KG1 (cell line): ENCODE data around the gene NPR2.

Experiments
- DNase-seq: peaks from one replicate; lab custom pipeline; 2025; lab: John Stamatoyannopoulos, UW

The NPR2 gene

GRCh38 chr9:35763803-35764202, 27.6 kb upstream of the NPR2 start:
- no peak for DNase-seq

- DNase-seq = no peak
These were observed 24.4 kb upstream of the NPR2 start for GRCh38 chr9:35766997-35767396.

GRCh38 chr9:35767458-35767857, 23.9 kb upstream of the NPR2 start:
- no peak for DNase-seq

GRCh38 chr9:35769763-35770162, 21.6 kb upstream of the NPR2 start:
- DNase-seq = no peak

GRCh38 chr9:35771075-35771433, 20.3 kb upstream of the NPR2 start:
- DNase-seq = no peak

DNA sequence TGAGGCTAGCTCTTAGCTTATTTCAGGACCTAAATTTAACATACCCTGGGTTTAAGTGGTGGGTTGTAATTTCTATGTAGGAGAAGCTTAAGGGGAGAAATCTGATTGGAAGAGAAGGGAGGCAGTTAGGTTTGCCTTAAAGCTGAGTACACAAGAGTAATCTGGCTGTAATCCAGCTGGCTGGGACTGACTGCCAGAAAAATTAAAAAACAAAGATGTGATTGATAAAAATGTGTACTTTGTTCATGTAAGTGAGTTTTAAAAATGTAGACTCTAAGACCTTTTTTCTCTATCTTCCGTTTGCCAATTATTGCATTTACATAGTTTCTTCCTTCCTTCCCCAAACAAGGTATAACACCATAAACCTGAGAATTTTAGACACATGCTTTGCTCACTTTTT, 19.9 kb upstream of the NPR2 start:
- DNase-seq = no peak

GRCh38 chr9:35771943-35772342, 19.4 kb upstream of the NPR2 start:
- DNase-seq = no peak

DNA sequence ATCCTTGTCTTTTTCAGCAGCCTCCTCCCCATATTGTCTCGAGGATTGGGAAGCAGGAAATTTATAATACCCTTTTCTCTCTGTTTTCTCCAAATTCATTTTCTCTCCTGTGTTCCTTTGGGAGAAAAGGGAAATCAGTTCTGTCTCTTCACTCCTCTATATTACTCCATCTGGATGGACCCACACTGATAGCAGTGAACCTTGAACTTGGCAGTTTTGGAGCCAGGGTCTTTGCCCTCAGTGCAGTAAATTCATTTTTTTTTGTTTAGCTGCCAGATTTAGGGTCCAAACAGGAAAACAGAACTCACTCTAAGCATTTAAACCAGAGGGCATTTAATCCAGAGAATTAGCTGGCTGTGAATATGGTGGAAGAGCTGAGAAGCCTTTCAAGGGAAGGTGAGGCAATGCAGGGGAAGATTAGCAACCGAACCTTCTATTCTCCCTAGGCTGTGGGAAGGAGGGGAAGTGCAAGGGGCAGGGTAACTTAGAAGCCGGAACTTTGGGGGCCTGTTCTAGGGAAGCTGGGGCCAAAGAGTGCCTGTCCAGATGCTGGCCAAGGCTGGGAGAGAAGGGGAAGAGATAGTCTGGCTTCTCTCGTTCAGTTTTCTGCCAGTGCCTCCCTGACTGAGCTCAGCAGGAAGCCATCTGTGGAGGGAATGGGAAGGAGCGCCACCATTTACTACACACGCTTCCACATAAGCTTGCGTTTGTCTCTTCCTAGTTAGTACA, 16.3 kb upstream of the NPR2 start:
- DNase-seq = no peak

DNA sequence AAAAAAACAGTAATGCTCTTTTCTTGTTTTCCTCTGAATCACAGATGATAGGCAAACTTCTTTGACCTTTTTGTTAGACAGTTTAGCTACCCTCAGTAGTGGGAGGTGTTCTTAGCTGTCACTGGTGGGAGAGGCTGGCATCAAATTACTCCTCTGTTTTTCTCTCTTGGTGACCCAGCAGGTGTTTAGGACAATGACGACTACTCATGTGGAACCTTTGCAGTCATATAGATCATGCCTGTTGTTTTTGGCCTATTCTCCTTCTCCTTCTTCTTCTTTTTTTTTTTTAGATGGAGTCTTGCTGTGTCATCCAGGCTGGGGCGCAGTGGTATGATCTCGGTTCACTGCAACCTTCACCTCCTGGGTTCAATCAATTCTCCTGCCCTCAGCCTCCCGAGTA, 15.4 kb upstream of the NPR2 start:
- DNase-seq = no peak

GRCh38 chr9:35778496-35778895, 12.9 kb upstream of the NPR2 start:
- DNase-seq = no peak

DNA sequence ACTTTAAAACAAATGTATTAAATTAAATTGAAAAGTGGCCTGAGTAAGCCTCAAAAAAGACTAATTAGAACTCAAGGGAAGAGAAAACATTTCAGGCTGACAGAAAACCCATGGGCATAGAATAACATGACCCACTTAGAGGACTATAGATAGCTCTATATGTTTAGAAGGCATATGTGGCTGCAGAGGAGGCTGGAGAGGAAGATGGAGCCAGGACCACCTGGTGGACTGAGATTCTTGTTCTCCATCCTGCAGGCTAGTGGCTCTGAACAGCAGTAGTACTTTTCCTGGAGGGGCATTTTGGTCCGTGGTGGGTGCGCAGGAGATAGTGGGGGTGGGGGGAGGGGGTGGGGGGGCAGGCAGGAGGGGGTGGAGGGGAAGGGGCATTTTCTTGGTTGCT, 10.3 kb upstream of the NPR2 start:
- DNase-seq = no peak

- DNase-seq = no peak
These were observed 8.0 kb upstream of the NPR2 start for GRCh38 chr9:35783418-35783817.

DNA sequence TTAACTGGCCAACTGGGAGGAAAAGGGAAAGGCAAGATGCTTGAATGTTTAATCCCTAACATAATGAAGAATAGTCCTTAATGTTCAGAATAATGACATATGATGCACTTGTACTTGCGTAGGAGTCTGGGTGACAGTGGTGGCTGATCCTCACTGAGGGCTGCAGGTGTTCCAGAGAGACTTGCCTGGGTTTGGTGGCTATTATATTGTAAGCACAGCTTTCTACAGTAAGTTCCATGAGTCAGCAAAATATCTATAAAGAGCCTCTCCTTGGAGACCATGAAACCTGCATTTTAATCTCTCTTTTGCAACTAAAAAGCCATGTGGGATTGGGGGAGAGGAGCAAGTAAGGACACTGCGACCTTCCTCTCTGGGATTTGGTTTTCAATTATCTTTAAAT, 1.9 kb upstream of the NPR2 start:
- no peak for DNase-seq

GRCh38 chr9:35790025-35790384, 1.4 kb upstream of the NPR2 start:
- DNase-seq = no peak

DNA sequence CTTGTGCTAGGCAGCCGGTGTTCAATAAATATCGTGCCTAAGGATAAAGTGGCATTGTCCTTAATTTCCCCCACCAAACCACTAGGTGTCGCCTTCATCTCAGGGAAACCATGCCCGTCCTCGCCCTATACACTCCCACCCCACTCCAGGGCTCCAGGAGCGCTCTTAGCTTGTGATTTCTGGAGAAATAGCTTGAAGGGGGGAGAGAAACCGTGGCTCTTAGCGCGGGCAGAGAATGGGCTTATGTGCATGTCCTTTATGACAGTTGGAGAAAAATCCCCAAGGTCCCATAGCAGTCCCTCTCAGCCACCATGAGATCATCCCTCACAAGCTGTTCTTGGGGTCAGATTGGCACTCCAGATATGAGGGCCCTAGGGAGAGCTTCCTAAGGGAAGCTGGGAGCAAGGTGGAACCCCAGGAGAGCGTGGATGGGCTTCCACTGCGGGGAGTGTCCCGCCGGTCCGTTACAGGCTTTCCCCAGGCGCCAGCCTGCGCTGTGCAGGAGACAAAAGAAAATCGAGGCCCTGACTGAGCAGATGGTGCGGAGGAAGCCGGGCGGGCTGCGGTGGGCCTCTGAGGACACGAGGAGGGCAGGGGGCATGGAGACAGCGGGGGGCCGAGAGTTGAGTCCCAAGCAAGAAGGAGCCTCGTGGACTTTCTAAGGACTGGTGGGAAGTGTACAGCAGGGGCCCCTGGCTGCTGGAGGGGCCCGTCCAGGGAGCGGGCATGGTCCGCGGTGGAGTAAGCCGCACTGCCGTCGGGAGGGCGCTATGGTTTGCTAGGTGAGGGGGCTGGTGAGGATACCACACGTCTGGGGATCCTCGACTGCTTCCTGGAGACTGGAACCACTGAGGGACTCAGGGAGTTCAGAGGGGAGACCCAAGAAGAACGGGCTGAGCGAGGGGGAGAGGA, 750 bp upstream of the NPR2 start:
- DNase-seq = no peak

DNA sequence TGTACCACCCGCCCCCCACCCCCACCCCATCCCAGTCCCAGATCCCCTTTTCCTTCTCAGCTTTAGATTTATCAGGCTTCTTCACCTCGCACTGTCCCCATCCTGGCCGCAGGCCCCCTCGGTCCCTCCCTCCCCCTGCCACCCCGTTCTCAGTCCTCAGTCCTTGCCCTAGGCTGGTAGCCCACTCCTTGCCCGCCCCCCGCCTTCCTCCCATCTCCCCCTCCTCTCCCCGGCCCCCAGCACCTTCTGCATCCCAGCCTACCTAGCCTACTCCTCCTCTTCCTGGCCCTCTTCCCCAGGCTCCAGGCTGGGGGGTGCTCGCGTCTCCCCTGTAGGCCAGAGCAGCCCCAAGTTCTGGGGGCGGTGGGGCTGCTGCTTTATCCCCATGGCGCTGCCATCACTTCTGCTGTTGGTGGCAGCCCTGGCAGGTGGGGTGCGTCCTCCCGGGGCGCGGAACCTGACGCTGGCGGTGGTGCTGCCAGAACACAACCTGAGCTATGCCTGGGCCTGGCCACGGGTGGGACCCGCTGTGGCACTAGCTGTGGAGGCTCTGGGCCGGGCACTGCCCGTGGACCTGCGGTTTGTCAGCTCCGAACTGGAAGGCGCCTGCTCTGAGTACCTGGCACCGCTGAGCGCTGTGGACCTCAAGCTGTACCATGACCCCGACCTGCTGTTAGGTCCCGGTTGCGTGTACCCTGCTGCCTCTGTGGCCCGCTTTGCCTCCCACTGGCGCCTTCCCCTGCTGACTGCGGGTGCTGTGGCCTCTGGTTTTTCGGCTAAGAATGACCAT, 828 bp downstream of the NPR2 start:
- no peak for DNase-seq

- no peak for DNase-seq
These were observed 1.4 kb downstream of the NPR2 start for GRCh38 chr9:35792826-35793225.

DNA sequence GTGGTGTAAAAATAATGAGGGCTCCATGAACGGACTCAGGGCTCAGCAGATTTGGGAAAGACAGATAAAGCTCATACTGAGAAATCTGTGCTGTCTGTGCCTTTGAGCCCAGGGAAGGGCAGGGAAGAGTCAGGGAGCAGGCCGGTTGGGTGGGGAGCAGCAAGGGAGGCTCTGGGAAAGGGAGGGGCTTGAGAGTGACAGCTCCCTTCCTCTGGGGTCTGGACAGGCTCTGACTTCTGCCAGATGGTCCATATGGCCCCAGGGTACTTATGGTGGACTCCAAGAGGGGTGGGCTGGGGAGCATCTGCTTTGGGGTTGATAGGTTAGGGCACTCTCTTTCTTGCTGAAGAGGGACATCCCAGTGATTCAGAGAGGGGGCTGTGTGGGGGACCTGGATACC, 2.1 kb downstream of the NPR2 start:
- DNase-seq = no peak

- DNase-seq = no peak
These were observed 4.3 kb downstream of the NPR2 start for GRCh38 chr9:35795695-35796094.

DNA sequence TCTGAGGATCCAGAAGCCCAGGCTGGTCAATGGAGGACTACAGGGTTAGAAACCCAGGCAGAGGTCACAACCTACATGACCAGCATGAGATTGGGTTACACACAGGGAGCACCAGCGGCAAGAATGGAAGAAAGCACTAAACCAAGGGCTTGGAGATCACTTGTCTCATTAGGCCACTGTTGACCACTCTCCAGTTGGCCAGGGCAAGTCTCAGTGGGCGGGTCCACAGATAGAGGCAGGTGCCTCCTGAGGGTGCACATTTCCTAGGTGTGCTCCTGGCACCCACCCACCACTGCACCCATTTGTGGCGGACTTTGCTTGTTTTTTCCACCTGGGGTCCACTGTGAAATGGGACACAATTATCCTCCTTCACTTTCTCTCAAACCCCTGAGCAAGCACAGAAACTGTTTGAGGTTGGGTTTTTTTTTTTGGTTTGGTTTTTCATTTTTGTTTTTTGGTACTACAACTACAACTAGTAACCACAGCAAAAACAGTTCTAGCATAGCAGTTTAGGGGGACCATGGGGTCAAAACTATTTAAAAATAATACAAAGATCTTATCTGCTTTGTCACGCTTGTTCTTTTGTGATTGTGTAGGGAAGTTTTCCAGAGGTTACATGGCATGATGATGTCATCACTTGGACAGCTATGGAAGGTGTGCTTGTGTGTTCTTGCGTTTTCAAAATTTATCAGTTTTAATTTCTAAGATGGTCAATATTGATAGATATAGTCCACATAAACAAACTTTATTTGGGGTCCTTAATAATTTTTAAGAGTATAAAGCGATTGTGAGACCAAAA, 6.1 kb downstream of the NPR2 start:
- no peak for DNase-seq

- no peak for DNase-seq
These were observed 7.4 kb downstream of the NPR2 start for GRCh38 chr9:35798658-35799374.
